Testis (tissue), 3 donors: ENCODE results near the gene TNS3. TPM values are rescaled to one million over a fixed set of nuclear protein-coding genes. Genes with fewer than 3 reads are reported as not detected.

Experiments used
- DNase-seq: peaks from one replicate; pipeline ENCODE4 v3.0.0-alpha.2; 2019
- H3K27ac ChIP-seq, 2 donors: fragments of 200-600 bp; sonication (generic); one replicate each; pipeline ENCODE4 v1.5.1; 2019
- H3K27me3 ChIP-seq: fragments of 200-600 bp; sonication (generic); one replicate; pipeline ENCODE4 v1.5.1; 2019
- H3K36me3 ChIP-seq: fragments of 200-600 bp; sonication (generic); one replicate; pipeline ENCODE4 v1.5.1; 2017; ENCODE audit warnings: low read depth; ENCODE audit errors: missing control alignments
- H3K4me1 ChIP-seq: fragments of 200-600 bp; sonication (generic); one replicate; pipeline ENCODE4 v1.5.1; 2019
- H3K4me3 ChIP-seq, 2 donors: fragments of 200-600 bp; sonication (generic); one replicate each; pipeline ENCODE4 v1.5.1; 2017 to 2019
- H3K9me3 ChIP-seq: fragments of 200-600 bp; sonication (generic); one replicate; pipeline ENCODE4 v1.5.1; 2017
- POLR2A ChIP-seq: fragments of 450-650 bp; IDR thresholded peaks from one replicate; pipeline ENCODE4 v1.6.1; 2017; ENCODE audit warnings: antibody characterized with exemption, mild to moderate bottlenecking, moderate library complexity
- WGBS, 2 donors: methylation state at CpG; one replicate each; pipeline ENCODE4 v1.1.5; 2018; 5-methylcytosine and 5-hydroxymethylcytosine counted together
- intact Hi-C: fragments of 100-400 bp; cut with DNase I; formaldehyde crosslinking; loops from one replicate; pipeline ENCODE4 v1.15.1; 2023; ENCODE audit warnings: low total_unique reads
- polyA plus RNA-seq: library from polyadenylated mRNA; stranded (reverse); fragments of 350-450 nt; fragmentation: Illumina TruSeq; extraction: RNeasy Lipid Tissue Mini Kit (QIAGEN cat#74804); gene quantifications from one replicate; pipeline ENCODE4 v1.2.3, GENCODE V29; 2014; ENCODE audit warnings: low read depth, low replicate concordance; ENCODE audit not compliant: insufficient read depth
- total RNA-seq, 2 donors: library from RNA; depleted of rRNA; stranded (reverse); fragments of >200 nt; gene quantifications; one replicate each; pipeline ENCODE4 v1.2.3, GENCODE V29; 2016
- TF ChIP-seq, protein P1 (sequence below), 3 experiments: fragments of 450-650 bp in 2 of 3; fragments of 200-600 bp in 1 of 3; sonication (generic) in 1 of 3; IDR thresholded peaks; one replicate each; pipeline ENCODE4 v1.5.1; 2016 to 2019; ENCODE audit warnings: antibody characterized with exemption in 3 of 3, mild to moderate bottlenecking in 2 of 3, moderate library complexity in 1 of 3

TNS3 gene
- total and polyA plus RNA-seq, 3 donors from 2014 or later = 28.5 to 93.5 (median 60.0) TPM

- Histone ChIP-seq H3K9me3 (no peaks in the 10 kb centered on the region), H3K4me1 (peaks cover 7% of the 10 kb centered on the region), H3K36me3 (no peaks in the 10 kb centered on the region), H3K4me3 (no peak overlapping the region), H3K27ac (no peak overlapping the region), H3K27me3 (no peaks in the 10 kb centered on the region)
- intact Hi-C loops = no loop called here
- no peak for DNase-seq
- 87 to 95% methylated on average over 7 of the region's 7 CpGs for WGBS, 2 donors
- TF ChIP-seq, protein P1, sequence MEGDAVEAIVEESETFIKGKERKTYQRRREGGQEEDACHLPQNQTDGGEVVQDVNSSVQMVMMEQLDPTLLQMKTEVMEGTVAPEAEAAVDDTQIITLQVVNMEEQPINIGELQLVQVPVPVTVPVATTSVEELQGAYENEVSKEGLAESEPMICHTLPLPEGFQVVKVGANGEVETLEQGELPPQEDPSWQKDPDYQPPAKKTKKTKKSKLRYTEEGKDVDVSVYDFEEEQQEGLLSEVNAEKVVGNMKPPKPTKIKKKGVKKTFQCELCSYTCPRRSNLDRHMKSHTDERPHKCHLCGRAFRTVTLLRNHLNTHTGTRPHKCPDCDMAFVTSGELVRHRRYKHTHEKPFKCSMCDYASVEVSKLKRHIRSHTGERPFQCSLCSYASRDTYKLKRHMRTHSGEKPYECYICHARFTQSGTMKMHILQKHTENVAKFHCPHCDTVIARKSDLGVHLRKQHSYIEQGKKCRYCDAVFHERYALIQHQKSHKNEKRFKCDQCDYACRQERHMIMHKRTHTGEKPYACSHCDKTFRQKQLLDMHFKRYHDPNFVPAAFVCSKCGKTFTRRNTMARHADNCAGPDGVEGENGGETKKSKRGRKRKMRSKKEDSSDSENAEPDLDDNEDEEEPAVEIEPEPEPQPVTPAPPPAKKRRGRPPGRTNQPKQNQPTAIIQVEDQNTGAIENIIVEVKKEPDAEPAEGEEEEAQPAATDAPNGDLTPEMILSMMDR (IDR thresholded peaks at IDR 0.05) = no peak
- no peak for TF ChIP-seq POLR2A
These were observed 66.5 kb downstream of the TNS3 start for GRCh38 chr7:47515305-47515834.

DNA sequence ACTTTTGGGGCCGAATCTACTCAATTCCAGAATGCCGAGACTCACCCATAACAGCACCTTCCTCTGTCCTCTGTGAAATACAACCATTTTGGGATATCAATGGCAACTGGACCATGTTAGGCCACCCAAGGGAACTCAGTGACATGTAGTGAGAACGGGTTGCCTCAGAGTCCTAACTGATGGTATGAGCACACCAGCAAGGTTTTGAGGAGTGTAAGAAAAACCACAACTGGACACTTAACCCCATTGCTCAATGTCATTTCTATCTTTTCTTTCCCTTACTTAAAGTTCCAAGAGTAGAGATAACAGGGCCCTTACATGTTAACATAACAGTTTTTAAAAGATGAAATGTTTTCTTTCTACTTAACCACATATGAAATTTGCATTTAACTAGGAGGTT lies 67.1 kb downstream of the TNS3 start:
- 93 to 100% methylated on average over 3 of the region's 3 CpGs for WGBS, 2 donors
- Histone ChIP-seq H3K27ac (no peak overlapping the region), H3K9me3 (no peaks in the 10 kb centered on the region), H3K36me3 (no peaks in the 10 kb centered on the region), H3K27me3 (no peaks in the 10 kb centered on the region), H3K4me3 (no peak overlapping the region), H3K4me1 (peaks cover 7% of the 10 kb centered on the region)
- TF ChIP-seq POLR2A = no peak
- TF ChIP-seq, protein P1 (IDR thresholded peaks at IDR 0.05) = no peak
- intact Hi-C loops = no loop called here
- no peak for DNase-seq

GRCh38 chr7:47514367-47514766 lies 67.5 kb downstream of the TNS3 start:
- no peak for DNase-seq
- TF ChIP-seq POLR2A = no peak
- TF ChIP-seq, protein P1 (IDR thresholded peaks at IDR 0.05) = no peak
- no peak overlapping the region for H3K4me3 ChIP-seq
- intact Hi-C loops = no loop called here
- H3K27me3 ChIP-seq = no peaks in the 10 kb centered on the region
- 90 to 94% methylated on average over 4 of the region's 4 CpGs for WGBS, 2 donors
- H3K9me3 ChIP-seq = no peaks in the 10 kb centered on the region
- H3K27ac ChIP-seq = no peak overlapping the region
- H3K36me3 ChIP-seq = no peaks in the 10 kb centered on the region
- H3K4me1 ChIP-seq = peaks cover 7% of the 10 kb centered on the region

DNA sequence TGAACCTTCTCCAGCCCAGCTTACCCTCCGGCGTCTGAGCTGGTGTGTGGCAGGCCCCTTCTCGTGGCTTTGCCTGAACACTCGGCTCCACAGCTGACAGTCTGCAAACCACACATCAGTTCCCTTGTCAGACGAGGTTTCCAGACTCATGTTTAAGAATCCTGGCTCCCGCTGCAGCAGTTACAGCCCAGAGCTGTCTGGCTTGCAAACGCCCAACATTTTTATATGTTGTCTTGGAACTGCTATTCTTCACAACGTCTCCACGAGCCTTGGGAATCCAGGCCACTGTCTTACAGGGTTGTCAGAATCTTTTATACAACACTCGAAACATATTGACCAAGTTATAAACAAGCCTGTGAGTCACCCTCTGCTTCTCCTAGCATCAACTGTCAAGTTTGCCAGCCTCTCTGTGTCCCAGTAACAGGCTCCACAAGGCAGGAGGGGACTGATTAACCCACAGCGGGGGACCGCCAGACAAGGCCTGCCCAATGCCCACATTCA lies 68.1 kb downstream of the TNS3 start:
- Histone ChIP-seq H3K36me3 (no peaks in the 10 kb centered on the region), H3K4me1 (peaks cover 7% of the 10 kb centered on the region), H3K27ac (no peak overlapping the region), H3K9me3 (no peaks in the 10 kb centered on the region), H3K27me3 (no peaks in the 10 kb centered on the region), H3K4me3 (no peak overlapping the region)
- DNase-seq = no peak
- 65 to 72% methylated on average over 12 of the region's 12 CpGs for WGBS, 2 donors
- TF ChIP-seq, protein P1 (IDR thresholded peaks at IDR 0.05) = no peak
- TF ChIP-seq POLR2A = no peak
- intact Hi-C loops = no loop called here
